ENCODE measurements around the gene MMP17.

- no peak for TF ChIP-seq TAF1 (IDR thresholded peaks at IDR 0.05; ENCODE audit: low read depth, low read length)
- no peak for TF ChIP-seq POLR2A (IDR thresholded peaks at IDR 0.05; ENCODE audit: low read depth, low read length)
- no peak for TF ChIP-seq POU2F2 (IDR thresholded peaks at IDR 0.05; ENCODE audit: low read depth, low read length)
- TF ChIP-seq POLR2AphosphoS5 (IDR thresholded peaks at IDR 0.05; ENCODE audit: low read depth, low read length): no peak
- no peak for TF ChIP-seq SPI1 (IDR thresholded peaks at IDR 0.05; ENCODE audit: low read depth, low read length)
- no peak for TF ChIP-seq PAX5 (IDR thresholded peaks at IDR 0.05; ENCODE audit: insufficient read depth, low read length, severe bottlenecking)
These were observed 2.2 kb downstream of the MMP17 start for GRCh38 chr12:131830335-131830913.

All from GM12891 (cell line).